Measurements from ENCODE around the gene CHST7. TPM values are rescaled to one million over a fixed set of nuclear protein-coding genes. Genes with fewer than 3 reads are reported as not detected.
A peak's percentile ranks its signal among the peaks of the same experiment; 100 is the strongest.
"Not testable (repeated sequence)": the region's sequence is repeated elsewhere in the genome, so short reads cannot be mapped to it uniquely, and the experiment has no call there.

Gene CHST7, protein sequence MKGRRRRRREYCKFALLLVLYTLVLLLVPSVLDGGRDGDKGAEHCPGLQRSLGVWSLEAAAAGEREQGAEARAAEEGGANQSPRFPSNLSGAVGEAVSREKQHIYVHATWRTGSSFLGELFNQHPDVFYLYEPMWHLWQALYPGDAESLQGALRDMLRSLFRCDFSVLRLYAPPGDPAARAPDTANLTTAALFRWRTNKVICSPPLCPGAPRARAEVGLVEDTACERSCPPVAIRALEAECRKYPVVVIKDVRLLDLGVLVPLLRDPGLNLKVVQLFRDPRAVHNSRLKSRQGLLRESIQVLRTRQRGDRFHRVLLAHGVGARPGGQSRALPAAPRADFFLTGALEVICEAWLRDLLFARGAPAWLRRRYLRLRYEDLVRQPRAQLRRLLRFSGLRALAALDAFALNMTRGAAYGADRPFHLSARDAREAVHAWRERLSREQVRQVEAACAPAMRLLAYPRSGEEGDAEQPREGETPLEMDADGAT
- total RNA-seq (5.9 TPM), polyA plus RNA-seq (12.2 TPM)

DNA sequence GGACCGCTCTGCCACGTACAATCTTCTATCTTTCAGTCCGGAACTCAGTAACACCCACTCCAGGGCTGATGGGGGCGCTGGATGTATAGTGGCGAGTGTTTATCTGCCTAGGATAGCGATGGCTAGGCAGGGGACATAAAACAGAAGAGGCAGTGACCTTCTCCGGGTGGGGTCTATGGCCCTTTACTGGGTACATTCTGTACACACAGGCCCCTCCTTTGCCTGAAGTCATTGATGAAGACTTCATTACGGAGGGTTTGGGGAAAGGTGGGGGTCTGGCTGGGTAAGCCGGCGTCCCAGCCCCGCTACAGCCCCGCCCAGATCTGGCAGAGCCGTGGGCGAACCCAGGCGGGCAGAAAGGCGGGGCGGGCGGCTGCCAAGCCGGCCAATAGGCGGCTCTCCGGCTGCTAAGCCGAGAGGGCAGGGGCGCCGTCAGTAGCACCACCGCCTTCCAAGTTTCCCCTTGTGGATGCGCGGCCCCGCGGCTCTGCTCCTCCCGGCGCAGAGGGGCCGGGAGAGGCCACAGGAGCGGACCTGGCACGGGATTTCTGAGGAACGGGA lies at the start of gene CHST7:
CHST7 (plus strand) TSS at position 435 of the 561 bp plus-strand sequence. CDS start 167 bp downstream, outside the sequence.
- WGBS: 3% methylated on average over 35 of the region's 35 CpGs
- peaks cover 1% of the 10 kb centered on the region for H3K4me1 ChIP-seq (ENCODE audit: insufficient read depth)
- H3K27ac ChIP-seq (ENCODE audit: low read depth): peak within 1 kb of the TSS; percentile 62
- peak within 1 kb of the TSS; percentile 57 for H3K4me3 ChIP-seq (ENCODE audit: low read depth, low read length)
- no peak for DNase-seq (ENCODE audit: extremely low spot score)
- H3K36me3 ChIP-seq (ENCODE audit: insufficient read depth): no peaks in the 10 kb centered on the region

DNA sequence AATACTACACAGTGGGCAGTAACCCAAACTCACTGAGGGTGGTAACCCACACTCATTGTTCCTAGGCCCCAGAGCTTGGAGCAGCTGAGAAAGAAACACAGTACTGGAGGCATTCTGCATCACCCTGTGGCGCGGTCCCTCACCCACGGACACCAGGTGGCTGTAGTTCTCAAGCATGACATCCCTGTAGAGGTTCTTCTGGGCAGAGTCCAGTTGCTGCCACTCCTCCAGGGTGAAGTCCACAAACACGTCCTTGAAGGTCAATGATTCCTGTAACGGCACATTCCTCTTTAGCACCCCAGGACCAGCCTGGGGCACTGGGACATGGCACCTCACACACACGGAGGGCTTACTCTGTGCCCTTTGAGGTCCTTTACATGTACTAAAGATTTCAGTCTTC lies 44.9 kb upstream of the CHST7 start:
- not testable (repeated sequence) for DNase-seq (ENCODE audit: extremely low spot score); H3K36me3 ChIP-seq (ENCODE audit: insufficient read depth); H3K27ac ChIP-seq (ENCODE audit: low read depth); H3K4me3 ChIP-seq (ENCODE audit: low read depth, low read length); H3K4me1 ChIP-seq (ENCODE audit: insufficient read depth)
- 94% methylated on average over 6 of the region's 6 CpGs for WGBS

DNA sequence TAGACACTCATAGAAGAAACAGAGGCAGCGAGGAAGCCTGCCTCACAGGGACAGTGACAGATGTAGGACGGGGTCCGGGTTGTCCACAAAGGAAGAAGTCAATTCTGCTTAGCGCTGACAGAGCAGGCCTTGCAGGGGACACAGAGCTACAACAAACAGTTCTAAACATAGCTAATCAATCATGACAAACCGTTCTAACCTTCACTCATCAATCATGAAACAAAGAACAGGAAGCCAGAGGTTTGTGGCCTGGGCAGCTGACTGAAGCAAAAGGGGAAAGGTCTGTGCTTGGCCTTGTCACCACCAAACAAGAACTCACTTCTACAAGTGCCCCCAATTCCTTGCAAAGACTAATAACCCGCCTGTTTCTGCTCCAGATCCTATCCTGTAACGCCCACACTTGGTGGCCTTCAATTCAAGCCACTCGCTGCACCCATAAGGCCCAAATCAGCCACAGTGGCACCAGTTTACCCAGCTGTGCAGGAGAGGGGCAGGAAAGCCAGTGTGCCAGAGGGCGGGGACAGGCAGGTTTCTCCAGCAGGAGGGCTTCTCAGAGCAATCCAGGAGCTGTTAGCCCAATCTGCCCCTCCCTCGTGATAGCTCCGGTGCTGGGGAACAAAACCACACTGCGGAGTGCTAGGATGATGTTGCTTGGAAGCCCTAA lies 43.7 kb upstream of the CHST7 start:
- WGBS: 87% methylated on average over 12 of the region's 12 CpGs
- not testable (repeated sequence) for H3K4me3 ChIP-seq (ENCODE audit: low read depth, low read length); H3K27ac ChIP-seq (ENCODE audit: low read depth); H3K4me1 ChIP-seq (ENCODE audit: insufficient read depth); H3K36me3 ChIP-seq (ENCODE audit: insufficient read depth); DNase-seq (ENCODE audit: extremely low spot score)

DNA sequence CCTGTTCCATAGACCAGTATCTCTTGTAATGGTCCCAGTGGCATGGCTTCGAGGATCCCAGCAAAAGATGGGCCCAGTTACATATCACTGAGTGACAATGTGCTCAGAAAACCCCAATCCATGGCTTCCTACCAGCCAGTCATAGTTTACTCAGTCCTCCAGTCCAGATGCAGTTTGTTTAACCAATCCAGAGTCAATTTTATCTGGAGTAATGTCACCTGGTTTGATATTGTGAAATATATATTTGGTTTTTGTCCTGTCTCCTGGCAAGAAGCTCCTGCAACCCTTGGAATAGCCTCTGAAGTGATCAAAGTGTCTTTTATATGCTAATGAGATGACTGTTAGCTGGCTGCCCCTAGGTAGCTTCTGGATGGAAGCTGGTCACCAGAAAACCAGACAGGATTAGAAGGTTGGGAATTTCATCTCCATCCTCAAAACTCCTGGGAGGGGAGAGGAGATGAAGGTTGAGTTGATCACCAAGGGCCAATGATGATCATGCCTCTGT lies 43.1 kb upstream of the CHST7 start:
- H3K4me1 ChIP-seq (ENCODE audit: insufficient read depth); H3K27ac ChIP-seq (ENCODE audit: low read depth); H3K36me3 ChIP-seq (ENCODE audit: insufficient read depth); H3K4me3 ChIP-seq (ENCODE audit: low read depth, low read length); DNase-seq (ENCODE audit: extremely low spot score): not testable (repeated sequence)
- WGBS: 96% methylated on average over 1 of the region's 1 CpG

DNA sequence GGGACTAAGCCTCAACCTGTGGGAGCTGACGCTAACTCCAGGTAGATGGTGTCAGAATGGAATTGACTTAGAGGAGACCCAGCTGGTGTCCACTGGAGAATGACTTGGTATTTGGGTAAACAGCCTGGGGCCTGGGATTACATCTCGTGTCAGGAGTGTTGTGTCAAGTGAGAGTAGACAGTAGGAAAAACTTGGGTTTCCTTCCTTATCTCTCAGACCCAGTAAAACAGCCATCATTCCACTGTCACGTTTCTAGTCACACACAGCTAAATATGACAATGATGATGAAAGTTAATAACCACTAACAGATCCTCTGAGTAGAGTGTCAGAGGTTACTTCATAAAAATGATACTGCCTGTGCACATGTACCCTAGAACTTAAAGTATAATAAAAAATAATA lies 42.1 kb upstream of the CHST7 start:
- Histone ChIP-seq H3K4me3 (ENCODE audit: low read depth, low read length) (no peak overlapping the region), H3K4me1 (ENCODE audit: insufficient read depth) (no peaks in the 10 kb centered on the region), H3K36me3 (ENCODE audit: insufficient read depth) (no peaks in the 10 kb centered on the region), H3K27ac (ENCODE audit: low read depth) (no peak overlapping the region)
- WGBS: 60% methylated on average over 3 of the region's 3 CpGs
- no peak for DNase-seq (ENCODE audit: extremely low spot score)

DNA sequence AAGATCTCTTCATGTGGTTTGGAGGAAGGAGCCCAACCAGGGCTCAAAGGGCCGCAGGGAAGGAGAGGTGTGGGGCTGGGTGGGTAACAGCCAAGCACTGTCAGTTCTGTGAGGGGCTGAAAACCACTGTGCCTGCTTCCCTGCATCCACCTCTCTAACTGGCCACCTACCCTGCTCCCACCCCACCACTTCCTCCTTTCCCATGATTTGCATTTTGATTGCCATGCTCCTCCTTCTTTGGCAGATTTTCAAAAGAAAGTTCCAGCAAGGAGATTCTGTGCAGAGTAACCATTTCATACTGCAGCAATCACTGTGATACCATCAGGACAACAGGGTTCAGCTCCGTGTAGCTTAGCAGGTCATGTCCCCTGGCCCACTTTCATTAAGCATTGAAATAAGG lies 30.1 kb upstream of the CHST7 start:
- Histone ChIP-seq H3K4me1 (ENCODE audit: insufficient read depth) (no peaks in the 10 kb centered on the region), H3K27ac (ENCODE audit: low read depth) (no peak overlapping the region), H3K36me3 (ENCODE audit: insufficient read depth) (no peaks in the 10 kb centered on the region), H3K4me3 (ENCODE audit: low read depth, low read length) (no peak overlapping the region)
- WGBS: 84% methylated on average over 2 of the region's 2 CpGs
- no peak for DNase-seq (ENCODE audit: extremely low spot score)

DNA sequence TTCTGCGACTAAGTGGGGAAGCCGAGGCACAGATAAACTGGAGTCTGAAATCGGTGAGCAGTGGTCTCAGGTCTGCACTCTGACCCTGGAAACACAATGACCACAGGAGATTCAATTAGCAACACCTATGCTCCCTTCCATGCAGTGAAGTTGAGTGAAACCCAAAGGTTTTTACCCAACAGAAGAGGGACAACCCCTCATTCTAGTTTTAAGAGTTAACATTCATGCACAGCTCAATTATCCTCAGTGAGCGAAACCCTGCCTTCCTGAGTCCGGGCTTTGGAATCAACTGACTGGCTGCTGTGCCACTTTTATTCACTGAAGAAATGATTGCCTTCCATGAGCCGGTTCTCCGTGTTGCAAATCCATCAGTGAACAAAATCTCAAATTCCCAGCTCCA lies 29.0 kb upstream of the CHST7 start:
- peak overlapping the region; percentile 91 for H3K4me3 ChIP-seq (ENCODE audit: low read depth, low read length)
- 41% methylated on average over 7 of the region's 7 CpGs for WGBS
- not testable (repeated sequence) for H3K4me1 ChIP-seq (ENCODE audit: insufficient read depth); DNase-seq (ENCODE audit: extremely low spot score); H3K27ac ChIP-seq (ENCODE audit: low read depth); H3K36me3 ChIP-seq (ENCODE audit: insufficient read depth)

DNA sequence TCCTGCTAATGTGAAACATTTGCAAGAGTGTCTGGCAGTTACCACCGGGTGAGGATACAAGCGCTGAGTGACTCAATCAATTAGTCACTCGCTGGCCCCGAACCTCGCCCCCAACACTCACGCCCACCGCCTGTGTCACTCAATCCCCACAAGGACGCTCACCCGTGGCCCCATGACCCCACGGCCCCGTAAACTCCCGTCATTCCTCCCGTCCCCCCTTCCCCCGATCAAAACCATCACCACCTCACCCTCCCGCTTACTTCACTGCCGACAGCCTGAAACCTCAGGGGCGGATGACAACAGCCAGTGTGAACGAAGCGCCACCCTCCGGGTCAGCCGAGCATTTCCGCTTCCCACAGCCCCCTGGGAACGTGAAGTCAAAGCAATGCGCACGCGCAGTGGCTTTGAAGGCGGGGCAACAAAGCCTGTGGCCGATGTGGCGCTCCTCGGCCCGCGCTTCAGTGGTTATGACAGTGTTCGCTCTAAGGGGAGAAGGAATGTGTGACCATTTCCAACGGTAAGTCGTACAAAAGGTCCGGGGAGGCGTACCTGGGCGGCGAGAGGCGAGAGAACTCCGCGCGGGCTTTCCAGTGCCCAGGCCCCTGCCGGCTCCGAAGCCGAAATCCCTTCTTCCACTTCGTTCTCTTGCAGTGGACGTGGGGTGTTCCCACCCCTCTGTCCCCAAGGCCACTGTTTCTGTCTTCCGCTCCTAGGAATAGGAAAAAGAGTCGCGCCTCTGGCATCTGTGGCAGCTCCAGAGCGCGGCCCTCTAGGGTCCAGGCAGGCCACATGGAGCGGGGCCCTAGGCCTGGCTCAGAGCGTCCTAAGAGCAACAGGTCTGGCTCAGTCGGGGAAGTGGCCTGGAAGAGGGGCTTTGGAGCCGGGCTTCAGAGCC lies 28.2 kb upstream of the CHST7 start, which contains the start of gene ZNF674:
ZNF674 (minus strand) TSS at position 311 of the 895 bp plus-strand sequence. CDS start 3,334 bp downstream, outside the sequence.
- H3K4me3 ChIP-seq (ENCODE audit: low read depth, low read length): peak within 1 kb of the TSS; percentile 91
- WGBS: under 1% methylated on average over 57 of the region's 57 CpGs
- peak within 1 kb of the TSS; percentile 48 for H3K27ac ChIP-seq (ENCODE audit: low read depth)
- H3K36me3 ChIP-seq (ENCODE audit: insufficient read depth): no peaks in the 10 kb centered on the region
- H3K4me1 ChIP-seq (ENCODE audit: insufficient read depth): no peaks in the 10 kb centered on the region
- DNase-seq (ENCODE audit: extremely low spot score): peak; percentile 68

DNA sequence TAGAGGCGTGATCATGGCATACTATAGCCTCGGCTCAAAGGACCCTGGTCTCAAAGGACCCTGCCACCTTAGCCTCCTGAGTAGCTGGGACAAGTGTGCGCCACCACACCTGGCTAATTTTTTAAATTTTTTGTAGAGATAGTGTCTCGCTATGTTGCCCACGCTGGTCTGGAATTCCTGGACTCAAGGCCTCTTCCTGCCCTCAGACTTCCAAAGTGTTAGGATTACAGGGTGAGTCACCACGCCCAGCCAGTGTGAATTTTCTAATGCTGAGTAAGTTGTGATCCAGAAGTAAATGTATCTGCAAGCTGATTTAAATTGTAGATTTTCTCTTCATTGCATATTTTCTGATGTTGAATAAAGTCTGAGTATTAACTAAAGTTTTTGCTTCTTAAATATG lies 25.7 kb upstream of the CHST7 start:
- no peaks in the 10 kb centered on the region for H3K4me1 ChIP-seq (ENCODE audit: insufficient read depth)
- H3K36me3 ChIP-seq (ENCODE audit: insufficient read depth): no peaks in the 10 kb centered on the region
- H3K27ac ChIP-seq (ENCODE audit: low read depth): no peak overlapping the region
- 83% methylated on average over 6 of the region's 6 CpGs for WGBS
- H3K4me3 ChIP-seq (ENCODE audit: low read depth, low read length): no peak overlapping the region
- DNase-seq (ENCODE audit: extremely low spot score): no peak

DNA sequence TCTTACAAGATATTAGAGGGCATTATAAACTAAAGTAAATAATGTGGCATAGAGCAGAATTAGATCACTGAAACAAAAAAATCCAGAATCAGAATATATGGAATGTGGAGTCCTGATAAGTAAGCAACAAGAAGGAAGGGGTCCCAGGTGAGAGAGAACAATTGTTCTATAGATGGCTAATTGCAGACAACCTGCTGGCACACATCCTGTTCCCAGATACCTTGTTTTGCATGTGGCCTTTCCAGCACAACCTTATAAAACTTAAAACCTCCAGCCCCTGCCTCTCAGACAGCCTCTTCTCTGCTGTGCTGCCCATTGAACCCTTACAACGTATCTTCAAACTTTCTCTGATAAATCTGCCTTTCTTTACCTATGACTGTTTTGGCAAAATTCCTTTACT lies 23.7 kb upstream of the CHST7 start:
- 94% methylated on average over 1 of the region's 1 CpG for WGBS
- DNase-seq (ENCODE audit: extremely low spot score): no peak
- no peak overlapping the region for H3K27ac ChIP-seq (ENCODE audit: low read depth)
- no peaks in the 10 kb centered on the region for H3K36me3 ChIP-seq (ENCODE audit: insufficient read depth)
- H3K4me3 ChIP-seq (ENCODE audit: low read depth, low read length): no peak overlapping the region
- no peaks in the 10 kb centered on the region for H3K4me1 ChIP-seq (ENCODE audit: insufficient read depth)

DNA sequence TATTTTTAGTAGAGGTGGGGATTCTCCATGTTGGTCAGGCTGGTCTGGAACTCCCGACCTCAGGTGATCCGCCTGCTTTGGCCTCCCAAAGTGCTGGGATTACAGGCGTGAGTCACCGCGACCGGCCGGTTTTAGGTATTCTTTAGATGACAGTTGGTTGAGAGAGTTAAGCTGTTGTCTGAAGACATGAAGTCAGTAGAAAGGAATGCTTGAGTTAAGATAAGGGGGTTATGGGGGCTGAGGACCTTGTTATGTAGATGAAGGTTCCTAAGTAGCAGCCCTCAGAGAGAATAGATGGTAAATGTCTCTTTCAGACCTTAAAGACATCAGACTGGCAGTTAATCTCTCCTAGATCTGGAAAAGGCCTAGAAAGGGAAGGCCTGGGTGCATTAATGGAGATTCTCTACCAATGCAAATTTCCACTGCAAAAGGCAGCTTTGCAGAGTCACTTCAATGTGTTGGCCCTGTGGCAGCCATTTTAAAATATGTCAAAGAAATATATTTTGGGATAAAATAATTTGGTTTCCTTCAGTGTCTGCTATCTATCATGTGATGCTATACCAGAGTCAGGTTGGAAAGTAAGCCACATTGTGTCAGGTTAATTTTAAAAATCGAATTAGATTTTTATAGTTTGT lies 22.0 kb upstream of the CHST7 start:
- no peak for DNase-seq (ENCODE audit: extremely low spot score)
- no peaks in the 10 kb centered on the region for H3K36me3 ChIP-seq (ENCODE audit: insufficient read depth)
- 40% methylated on average over 8 of the region's 8 CpGs for WGBS
- H3K27ac ChIP-seq (ENCODE audit: low read depth): no peak overlapping the region
- no peak overlapping the region for H3K4me3 ChIP-seq (ENCODE audit: low read depth, low read length)
- H3K4me1 ChIP-seq (ENCODE audit: insufficient read depth): no peaks in the 10 kb centered on the region

DNA sequence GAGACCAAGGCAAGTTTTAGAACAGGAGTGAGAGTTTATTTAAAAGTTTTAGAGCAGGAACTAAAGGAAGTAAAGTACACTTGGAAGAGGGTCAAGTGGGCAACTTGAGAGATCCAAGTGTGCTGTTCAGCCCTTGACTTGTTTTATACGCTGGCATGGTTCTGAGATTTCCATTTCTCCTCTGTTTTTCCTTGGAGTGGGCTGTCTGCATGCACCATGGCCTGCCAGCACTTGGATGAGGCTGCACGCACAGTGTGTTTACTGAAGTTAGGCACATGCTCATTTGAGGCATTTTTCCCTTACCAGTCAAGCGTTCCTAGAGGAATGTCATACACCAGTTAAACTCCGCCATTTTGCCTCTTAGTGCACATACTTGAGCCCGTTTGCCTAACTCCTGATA lies 19.6 kb upstream of the CHST7 start:
- DNase-seq (ENCODE audit: extremely low spot score): no peak
- Histone ChIP-seq H3K36me3 (ENCODE audit: insufficient read depth) (no peaks in the 10 kb centered on the region), H3K4me3 (ENCODE audit: low read depth, low read length) (no peak overlapping the region), H3K27ac (ENCODE audit: low read depth) (no peak overlapping the region), H3K4me1 (ENCODE audit: insufficient read depth) (no peaks in the 10 kb centered on the region)
- WGBS: 91% methylated on average over 5 of the region's 5 CpGs

All from urinary bladder (tissue), 4 donors.